SKM-1 (cell line): ENCODE measurements around the gene WDR70.
"Not testable (repeated sequence)": the region's sequence is repeated elsewhere in the genome, so short reads cannot be mapped to it uniquely, and the experiment has no call there.

Experiments used
- DNase-seq: peaks from one replicate; lab custom pipeline; 2025; ENCODE audit not compliant: unreplicated experiment; lab: John Stamatoyannopoulos, UW

WDR70 gene

GRCh38 chr5:37453252-37453651 is 74.1 kb downstream of the WDR70 start:
- DNase-seq, result not testable (repeated sequence)

GRCh38 chr5:37454402-37455055 is 75.4 kb downstream of the WDR70 start:
- not testable (repeated sequence) for DNase-seq

GRCh38 chr5:37463191-37464051 is 84.3 kb downstream of the WDR70 start:
- peak; percentile 32 for DNase-seq

- DNase-seq, result not testable (repeated sequence)
These were observed 85.5 kb downstream of the WDR70 start for GRCh38 chr5:37464581-37464980.

GRCh38 chr5:37469383-37469782 is 90.3 kb downstream of the WDR70 start:
- not testable (repeated sequence) for DNase-seq

GRCh38 chr5:37471666-37472197 is 92.6 kb downstream of the WDR70 start:
- no peak for DNase-seq

- no peak for DNase-seq
These were observed 98.3 kb downstream of the WDR70 start for GRCh38 chr5:37477426-37477825.

- no peak for DNase-seq
These were observed 99.2 kb downstream of the WDR70 start for GRCh38 chr5:37478121-37478894.

- DNase-seq, result not testable (repeated sequence)
These were observed 102.3 kb downstream of the WDR70 start for GRCh38 chr5:37481395-37481794.

- no peak for DNase-seq
These were observed 111.1 kb downstream of the WDR70 start for GRCh38 chr5:37490120-37490810.

GRCh38 chr5:37490931-37491330 is 111.8 kb downstream of the WDR70 start:
- no peak for DNase-seq

- DNase-seq, result no peak
These were observed 113.8 kb downstream of the WDR70 start for GRCh38 chr5:37492778-37493555.

GRCh38 chr5:37494756-37495155 is 115.6 kb downstream of the WDR70 start:
- DNase-seq, result no peak

GRCh38 chr5:37495210-37495609 is 116.1 kb downstream of the WDR70 start:
- no peak for DNase-seq

GRCh38 chr5:37495668-37496347 is 116.7 kb downstream of the WDR70 start:
- no peak for DNase-seq

GRCh38 chr5:37496902-37497445 is 117.9 kb downstream of the WDR70 start:
- DNase-seq, result no peak

GRCh38 chr5:37501152-37501551 is 122.0 kb downstream of the WDR70 start:
- DNase-seq, result no peak

GRCh38 chr5:37506241-37506640 is 127.1 kb downstream of the WDR70 start:
- no peak for DNase-seq

GRCh38 chr5:37506722-37507121 is 127.6 kb downstream of the WDR70 start:
- DNase-seq, result no peak
